CD4-positive, alpha-beta T cell treated with Interleukin-17A for 4 hours (primary cell): ENCODE results near the gene NDUFA12.

Experiments
- DNase-seq: peaks from one replicate; pipeline ENCODE4 v3.0.0-alpha.2; 2020; ENCODE audit warnings: mixed read lengths

Gene NDUFA12

DNA sequence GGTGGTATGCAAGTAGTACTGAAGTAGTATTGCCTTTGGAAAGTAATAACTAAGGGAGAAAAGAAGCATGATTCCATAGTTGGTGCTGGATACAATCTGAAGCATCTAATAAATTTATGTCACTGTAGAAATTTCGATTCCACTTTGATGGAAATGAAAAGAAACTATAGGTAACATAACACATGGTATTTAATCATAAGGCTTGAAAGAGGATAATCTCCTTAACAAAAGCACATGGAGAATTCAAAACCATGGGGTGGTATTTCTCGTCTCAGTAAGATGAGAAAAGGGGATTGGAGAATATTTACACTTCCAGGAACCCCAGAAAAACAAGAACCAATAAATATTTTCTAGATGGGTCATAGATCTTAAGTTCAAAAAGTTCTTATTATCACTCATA, 72.7 kb downstream of the NDUFA12 start:
- no peak for DNase-seq

DNA sequence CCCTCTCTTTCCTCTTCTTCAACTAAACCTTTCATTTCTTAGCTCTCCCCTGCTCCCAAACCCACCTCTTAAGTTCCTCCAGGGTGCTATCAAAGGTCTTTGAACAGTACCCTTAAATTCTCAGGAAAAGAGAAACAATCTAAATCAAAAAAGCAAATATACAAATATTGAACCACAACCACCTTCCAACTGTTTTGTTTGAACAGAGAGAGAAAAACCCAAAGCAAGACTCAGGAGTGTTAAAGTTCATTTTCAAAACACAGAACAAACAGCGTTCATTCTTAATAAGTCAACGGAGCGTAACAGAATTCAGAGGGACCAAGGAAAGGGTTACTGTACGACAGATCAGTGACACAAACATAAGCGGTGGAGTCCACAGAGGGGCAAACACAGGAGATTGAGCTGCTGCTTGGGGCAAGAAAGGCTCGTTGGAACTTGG, 73.3 kb downstream of the NDUFA12 start:
- no peak for DNase-seq

DNA sequence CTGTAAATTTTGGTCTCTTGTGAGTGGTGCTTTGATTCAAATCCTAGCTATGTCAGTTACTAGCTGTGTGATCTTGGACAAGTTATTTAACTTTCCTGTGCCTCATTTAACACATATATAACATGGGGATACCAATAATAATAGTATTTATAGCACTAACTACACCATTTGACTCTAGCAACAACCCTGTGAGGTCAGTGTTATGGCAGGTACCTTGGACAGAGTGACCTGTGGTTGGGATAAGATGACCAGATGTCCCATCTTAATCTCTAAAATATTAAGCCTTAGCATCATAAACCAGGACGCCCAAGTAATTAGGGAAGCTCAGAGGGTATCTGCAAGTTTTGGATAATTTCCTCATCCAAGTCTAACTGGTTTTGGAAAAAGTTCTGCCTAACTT, 73.7 kb downstream of the NDUFA12 start:
- DNase-seq: no peak

DNA sequence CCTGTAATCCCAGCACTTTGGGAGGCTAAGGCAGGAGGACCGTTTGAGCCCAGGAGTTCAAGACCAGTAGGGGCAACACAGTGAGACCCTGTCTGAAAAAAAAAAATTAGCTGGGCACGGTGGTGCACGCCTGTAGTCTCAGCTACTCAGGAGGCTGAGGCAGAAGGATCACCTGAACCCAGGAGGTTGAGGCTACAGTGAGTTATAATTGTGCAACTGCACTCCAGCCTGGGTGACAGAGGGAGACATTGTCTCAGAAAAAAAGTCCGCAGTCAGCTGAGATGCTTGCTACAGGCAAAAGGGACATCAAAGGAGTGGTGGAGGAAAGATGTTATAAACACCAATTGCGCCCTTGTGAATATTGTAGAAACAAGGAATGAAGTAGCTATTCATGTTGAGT, 77.8 kb downstream of the NDUFA12 start:
- DNase-seq: no peak

DNA sequence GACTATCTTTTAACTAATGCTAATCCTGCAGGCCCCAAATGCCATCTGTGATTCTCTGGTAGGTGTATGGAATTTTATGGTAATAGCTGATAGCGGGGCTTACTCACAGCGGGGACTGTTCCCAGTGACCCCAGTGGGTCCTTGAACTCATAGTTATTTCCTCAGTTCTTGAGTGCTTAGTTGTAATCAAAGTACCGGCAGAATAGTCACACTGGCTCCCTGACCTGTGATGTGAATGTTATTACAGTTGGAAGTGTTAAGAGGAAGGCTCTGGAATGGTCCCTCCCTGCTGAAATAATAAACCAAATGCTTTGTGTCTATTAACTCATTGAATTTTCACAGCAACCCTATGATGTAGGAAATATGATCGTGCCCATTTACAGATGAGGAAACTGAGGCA, 78.3 kb downstream of the NDUFA12 start:
- DNase-seq: no peak

DNA sequence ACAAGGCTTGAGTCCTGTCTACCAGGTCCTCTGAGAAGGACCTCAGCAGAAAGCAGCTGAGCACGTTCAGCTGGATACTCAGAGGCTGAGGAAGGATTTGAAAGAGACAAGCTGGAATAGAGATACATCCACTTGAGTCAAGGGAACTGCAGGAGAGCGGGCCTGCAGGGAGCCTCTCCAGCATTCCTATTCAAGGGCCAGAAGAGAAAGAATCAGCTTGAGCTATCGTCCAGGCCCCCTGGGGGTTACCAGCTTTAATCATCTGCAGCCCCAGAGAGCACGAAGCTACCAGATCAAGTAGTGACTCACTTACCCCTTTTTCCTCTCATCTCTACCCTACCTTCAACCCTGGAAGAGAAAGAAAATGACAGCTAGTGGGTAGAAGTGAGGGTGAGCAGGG, 80.9 kb downstream of the NDUFA12 start:
- no peak for DNase-seq
